HG03064 (cell line): ENCODE measurements around the gene DTX3.
"Not testable (repeated sequence)": the region's sequence is repeated elsewhere in the genome, so short reads cannot be mapped to it uniquely, and the experiment has no call there.

Experiments used
- ATAC-seq: cut with Tn5 transposase; IDR thresholded peaks from one replicate; pipeline ENCODE4 v1.9.1; 2021; ENCODE audit warnings: low read depth; ENCODE audit not compliant: unreplicated experiment

The DTX3 gene

DNA sequence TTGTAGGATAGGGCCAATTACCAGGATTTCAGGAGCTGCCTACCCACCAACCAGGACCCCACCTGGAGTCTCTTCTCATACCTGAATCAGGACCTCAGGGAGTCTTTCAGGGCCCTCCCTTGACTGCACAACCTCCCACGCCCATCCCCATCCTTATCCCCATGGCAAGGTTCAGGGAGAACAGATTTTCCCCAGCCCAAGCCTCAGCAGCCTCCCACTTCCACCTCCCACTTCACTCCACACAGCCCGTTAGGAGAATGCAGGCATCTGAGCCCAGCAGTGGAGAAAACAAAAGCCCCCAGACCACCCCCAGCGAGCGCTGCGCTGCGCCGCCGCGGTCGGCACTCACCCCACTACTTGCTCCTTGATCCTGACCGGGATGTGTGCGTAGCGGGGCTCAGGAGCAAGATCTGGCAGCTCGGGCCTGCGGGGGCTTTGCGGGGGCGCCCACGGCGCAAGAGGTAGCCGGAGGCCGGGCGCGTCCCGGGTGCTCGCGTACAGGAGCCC, 27.0 kb downstream of the DTX3 start:
- no peak for ATAC-seq

DNA sequence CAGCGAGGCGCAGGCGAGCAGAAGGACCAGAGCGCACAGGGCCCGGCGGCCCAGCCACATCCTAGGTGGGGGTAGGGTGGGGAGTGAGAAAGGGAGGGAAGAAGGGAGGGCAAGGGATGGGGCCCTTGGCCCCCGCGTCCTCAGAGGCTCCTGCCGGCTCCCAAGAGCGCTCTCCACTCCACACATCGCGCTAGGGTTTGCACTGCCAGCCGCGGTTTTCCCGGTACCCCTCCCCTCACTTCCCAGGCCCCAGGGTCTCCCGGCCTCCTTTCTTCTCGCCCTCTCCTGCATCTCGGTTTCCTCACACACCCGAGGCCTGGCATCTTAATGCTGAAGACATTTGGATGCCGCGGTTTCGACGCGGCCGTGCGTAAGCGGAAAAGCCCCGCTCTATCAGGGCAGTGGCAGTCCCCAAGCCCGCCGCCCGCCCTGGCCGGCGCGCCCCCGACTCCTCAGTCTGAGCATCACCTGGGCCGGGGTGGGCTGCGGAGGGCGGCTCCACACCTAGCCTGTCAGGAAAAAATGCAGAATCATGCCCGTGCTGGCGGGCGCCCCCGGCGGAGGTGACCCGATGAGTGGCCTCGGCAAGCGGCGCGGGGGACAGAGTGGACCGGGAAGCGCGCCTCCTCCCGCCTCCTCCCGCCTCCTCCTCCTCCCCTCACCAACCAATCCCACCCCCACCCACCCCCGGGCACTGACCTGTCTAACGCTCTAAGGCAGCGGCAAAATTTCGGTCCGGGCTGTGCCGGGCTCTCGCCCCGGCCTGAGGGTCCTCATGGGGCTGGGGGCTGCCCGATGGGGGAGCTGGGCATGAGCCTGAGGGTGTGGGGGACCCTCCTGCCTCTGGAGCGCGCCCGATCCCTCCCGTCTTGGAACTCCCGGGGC, 27.7 kb downstream of the DTX3 start:
- no peak for ATAC-seq

DNA sequence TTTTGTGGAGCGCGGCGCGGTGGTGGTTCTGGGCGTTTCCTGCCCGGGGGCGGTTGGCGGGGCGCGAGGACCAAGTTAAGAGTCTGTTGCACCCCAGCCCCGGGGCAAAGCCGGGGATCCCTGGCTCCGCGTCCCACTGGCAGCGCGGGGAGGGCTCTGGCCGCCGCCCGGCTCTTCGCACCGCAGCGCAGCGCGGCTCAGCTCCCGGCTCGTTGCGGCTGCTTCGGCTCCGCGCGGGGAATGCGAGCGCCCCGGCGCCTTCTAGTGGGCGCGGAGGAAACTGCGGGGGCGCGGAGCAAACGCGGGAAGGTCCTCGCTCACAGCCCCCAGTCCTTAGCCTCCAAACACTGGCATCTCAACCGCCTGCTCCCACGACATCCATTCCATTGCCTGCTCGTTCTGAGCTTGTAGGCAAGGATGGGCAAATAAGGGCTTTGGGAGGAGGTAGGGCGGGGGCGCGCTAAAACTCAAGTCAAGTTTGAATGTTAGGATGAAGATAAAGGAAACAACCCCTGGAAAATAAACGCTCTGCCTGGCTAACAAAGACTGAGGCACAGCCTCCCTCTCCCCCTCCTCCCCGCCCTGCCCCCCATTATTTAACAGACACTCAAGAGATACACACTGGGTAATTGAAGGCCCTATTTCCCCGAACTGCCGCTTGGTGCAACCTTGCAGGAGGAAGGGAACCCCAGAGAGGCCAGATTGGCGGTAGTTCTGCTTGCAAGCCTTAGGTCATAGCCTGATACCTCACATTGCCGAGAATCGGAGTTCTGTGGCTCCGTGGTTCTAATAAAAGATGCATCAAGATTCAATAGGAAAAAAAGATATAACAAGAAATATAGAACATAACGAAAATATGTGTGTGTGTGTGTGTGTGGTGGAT, 28.6 kb downstream of the DTX3 start, which contains the start of gene B4GALNT1:
Gene B4GALNT1 (minus strand): TSS at position 244 of the 883 bp plus-strand sequence. CDS start 1,069 bp downstream, outside the sequence.
- ATAC-seq, result no peak

DNA sequence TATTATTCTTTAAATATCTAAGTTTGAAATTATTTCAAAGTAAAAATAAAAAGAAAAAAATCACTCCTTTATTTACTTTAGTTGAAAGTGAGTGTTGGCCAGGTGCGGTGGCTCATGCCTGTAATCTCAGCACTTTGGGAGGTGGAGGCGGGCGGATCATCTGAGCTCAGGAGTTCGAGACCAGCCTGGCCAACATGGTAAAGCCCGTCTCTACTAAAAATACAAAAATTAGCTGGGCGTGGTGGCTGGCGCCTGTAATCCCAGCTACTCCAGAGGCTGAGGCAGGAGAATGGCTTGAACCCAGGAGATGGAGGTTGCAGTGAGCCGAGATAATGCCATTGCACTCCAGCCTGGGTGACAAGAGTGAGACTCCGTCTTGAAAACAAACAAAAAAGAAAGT, 32.1 kb downstream of the DTX3 start:
- not testable (repeated sequence) for ATAC-seq

DNA sequence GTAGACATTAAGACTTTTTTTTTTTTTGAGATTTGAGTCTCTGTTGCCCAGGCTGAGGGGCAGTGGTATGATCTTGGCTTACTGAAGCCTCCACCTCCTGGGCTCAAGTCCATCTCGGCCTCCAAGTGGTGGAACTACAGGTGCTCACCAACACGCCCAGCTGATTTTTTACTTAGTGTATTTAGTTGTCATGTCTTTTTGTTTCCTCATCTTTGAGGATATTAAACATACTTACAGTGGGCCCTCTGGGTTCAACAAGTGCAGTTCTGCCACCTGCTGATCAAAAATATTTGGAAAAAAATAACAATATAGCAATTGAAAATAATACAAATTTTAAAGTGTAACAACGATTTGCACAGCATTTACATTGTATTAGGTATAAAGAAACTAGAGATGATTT, 32.7 kb downstream of the DTX3 start:
- ATAC-seq, result no peak

DNA sequence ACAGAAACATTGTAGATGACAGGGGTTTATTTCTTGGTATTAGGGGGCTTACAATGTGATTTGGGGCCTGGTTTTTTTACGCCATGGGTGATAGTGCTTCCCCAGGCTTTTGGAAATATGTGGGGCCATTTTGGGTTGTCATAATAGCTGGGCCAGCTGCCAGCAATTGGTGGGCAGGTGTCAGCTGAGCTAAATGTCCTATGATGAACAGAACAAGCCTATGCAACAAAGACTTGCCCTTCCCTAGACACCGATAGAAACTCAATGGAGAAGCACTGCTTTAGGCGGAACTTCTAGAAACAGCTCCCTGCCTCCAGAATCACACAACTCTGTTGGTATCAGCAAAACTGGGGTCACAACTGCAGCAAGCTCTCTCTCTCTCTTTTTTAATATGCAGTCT, 33.5 kb downstream of the DTX3 start:
- no peak for ATAC-seq

DNA sequence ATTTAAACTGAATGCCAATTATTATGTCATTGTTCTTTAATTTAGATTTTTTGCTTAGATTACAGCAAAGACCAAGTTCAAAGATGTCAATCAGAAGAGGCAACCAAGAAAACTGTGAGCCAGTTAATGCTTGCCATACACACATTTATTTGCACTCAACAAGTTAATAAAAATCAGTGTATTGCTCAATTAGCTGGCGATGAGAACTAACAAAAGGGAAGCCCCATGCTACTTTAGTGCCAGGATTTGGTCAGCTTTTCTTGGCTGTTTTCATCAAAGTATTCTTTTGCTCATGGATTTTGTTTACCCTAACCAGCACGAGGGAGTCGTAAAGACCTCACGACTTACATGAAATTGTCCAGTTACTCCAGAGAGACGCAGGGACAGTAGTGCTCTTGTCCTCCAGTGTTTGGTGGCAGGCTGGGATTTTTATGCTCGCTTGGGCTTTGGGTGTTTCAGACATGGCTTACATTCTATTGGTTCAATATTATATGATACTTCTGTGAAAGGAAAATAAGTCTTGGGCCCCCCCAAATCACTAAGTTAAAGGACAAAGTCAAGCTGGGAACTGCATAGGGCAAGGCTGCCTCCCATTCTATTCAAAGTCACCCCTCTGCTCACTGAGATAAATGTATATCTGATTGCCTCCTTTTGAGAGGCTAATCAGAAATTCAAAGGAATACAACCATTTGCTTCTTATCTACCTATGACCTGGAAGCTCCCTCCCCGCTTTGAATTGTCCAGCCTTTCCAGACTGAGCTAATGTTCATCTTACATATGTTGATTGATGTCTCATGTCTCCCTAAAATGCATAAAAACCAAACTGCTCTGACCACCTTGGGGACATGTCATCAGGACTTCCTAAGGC, 35.8 kb downstream of the DTX3 start:
- no peak for ATAC-seq

DNA sequence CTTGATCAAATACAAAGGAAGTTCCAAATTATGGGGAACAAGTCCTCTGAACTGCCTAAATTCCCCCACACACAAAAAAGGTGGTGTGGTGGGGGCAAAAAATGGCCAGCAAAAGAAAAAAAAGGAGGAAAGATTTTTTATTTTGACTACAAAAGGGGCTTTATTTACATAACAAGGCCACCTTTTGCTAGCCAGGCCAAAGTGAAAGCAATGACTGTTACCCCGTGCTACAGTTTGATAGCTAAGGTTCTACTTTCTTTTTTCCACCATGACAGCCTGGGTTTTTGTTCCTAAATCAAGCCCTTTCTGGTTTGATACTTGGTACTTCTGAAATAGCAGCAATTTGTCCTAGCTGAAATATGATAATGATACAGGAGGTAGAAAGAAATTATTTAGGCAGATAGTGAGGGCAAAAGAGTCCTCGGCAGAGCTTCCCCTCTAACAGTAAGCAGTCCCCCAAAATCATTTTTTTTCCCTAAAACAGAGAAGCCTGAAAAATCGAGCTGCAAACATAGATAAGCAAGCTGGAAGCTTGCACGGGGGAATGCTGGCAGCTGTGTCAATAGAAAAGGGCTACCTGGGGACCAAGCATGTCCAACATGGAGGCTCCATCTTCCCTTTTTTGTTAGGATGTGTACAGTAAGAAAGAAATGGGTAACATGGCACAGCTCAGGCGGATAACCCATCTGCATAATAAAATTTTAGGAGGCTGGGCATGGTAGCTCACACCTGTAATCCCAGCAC, 37.2 kb downstream of the DTX3 start:
- no peak for ATAC-seq

DNA sequence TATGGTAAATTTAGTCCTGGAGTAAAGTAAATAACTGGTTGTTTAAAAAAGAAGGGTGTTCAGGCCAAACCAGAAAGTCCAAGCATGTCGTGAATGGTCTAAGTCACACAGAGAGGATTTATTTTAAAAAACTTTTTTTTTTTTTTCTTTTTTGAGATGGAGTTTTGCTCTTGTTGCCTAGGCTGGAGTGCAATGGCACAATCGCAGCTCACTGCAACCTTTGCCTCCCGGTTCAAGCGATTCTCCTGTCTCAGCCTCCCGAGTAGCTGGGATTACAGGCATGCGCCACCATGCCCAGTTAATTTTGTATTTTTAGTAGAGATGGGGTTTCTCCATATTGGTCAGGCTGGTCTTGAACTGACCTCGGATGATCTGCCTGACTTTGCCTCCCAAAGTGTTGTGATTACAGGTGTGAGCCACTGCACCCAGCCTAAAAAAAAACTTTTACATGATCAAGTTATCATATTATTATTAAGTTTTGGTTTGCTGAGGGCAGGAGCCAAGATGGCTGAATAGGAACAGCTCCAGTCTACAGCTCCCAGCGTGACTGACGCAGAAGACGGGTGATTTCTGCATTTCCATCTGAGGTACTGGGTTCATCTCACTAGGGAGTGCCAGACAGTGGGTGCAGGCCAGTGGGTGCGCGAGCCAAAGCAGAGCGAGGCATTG, 41.5 kb downstream of the DTX3 start:
- not testable (repeated sequence) for ATAC-seq

DNA sequence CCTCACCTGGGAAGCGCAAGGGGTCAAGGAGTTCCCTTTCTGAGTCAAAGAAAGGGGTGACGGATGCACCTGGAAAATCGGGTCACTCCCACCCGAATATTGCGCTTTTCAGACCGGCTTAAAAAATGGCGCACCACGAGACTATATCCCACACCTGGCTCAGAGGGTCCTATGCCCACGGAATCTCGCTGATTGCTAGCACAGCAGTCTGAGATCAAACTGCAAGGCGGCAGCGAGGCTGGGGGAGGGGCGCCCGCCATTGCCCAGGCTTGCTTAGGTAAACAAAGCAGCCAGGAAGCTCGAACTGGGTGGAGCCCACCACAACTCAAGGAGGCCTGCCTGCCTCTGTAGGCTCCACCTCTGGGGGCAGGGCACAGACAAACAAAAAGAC, 42.0 kb downstream of the DTX3 start:
- not testable (repeated sequence) for ATAC-seq

DNA sequence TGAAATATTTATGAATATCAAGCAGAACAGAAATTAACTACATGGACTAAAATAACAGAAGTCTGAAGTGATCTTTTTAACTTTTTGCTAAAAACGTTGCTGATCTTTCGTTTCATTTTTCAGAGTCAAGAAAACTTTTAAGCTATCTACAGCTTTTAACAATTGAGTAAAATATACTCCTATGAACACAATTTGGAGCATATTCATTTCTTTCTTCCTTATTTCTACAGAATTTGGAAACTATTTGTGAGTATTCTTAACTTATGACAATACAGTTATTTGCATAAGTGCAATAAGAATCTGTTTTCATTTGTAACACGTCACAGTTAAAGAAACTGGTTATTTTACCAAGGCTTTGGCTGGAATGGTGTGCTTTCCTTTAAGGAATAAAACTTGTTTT, 49.4 kb downstream of the DTX3 start:
- ATAC-seq, result no peak

DNA sequence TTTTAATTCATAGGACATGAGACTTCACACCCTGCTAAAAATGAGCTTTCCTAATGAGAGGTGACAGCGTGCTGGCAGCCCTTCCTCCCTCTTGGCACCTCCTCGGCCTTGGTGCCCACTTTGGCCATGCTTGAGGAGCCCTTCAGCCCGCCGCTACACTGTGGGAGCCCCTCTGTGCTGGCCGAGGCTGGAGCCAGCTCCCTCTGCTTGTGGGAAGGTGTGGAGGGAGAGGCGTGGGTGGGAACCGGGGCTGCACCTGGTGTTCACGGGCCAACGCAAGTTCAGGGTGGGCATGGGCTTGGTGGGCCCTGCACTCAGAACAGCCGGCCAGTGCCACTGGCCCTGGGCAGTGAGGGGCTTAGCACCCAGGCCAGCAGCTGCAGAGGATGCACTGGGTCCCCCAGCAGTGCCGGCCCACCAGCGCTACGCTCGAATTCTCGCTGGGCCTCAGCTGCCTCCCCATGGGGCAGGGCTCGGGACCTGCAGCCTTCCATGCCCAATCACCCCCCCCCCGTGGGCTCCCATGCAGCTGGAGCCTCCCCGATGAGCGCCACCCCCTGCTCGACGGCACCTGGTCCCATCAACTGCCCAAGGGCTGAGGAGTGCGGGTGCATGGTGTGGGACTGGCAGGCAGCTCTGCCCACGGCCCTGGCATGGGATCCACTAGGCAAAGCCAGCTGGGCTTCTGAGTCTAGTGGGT, 51.1 kb downstream of the DTX3 start:
- ATAC-seq, result no peak

DNA sequence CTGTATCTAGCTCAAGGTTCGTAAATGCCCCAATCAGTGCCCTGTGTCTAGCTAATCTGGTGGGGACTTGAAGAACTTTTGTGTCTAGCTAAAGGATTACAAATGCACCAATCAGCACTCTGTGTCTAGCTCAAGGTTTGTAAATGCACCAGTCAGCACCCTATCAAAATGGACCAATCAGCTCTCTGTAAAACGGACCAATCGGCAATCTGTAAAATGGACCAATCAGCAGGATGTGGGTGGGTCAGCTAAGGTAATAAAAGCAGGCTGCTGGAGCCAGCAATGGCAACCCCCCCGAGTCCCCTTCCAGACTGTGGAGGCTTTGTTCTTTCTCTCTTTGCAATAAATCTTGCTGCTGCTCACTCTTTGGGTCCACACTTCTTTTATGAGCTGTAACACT, 51.8 kb downstream of the DTX3 start:
- not testable (repeated sequence) for ATAC-seq

DNA sequence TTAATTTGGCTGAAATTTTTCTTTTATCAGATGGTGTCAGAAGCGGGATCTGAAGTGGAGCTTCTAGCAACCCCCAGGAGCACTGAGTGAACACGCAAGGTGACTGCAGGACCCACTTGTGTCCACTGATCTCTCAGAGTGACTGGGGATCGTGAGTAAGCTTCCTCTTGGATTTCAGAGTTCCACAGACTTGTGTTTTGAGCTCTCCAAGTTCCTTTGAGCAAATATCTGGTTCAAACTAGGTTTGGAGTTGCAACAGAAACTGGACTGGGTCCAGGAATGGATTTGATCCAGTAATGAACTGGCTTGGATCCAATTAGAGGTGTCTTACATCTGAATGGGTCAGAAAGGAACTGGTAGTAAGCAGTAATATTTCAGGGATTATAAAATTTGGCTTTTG, 53.1 kb downstream of the DTX3 start:
- no peak for ATAC-seq

DNA sequence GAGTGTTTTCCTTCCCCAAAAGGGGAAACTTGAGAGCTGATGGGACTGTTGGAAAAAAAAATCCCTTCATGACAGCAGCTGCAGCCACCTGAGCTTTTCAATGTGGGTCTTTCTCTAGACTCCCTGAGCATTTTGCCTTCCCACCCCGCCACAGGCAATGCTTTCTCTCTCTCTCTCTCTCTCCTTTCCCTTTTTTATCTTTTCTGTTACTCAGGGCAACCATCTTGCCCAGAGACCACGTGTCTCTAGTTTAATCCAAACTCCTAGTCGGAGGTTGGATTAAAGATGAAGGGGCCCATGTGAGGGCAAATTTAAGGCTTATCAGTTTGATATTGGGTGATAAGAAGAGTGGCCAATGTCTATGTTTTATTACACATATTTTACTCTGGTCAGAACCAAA, 54.3 kb downstream of the DTX3 start:
- ATAC-seq, result no peak
